H9 (cell line): Measurements from ENCODE around the gene IFT80. TPM values are rescaled to one million over a fixed set of nuclear protein-coding genes. Genes with fewer than 3 reads are reported as not detected.
A peak's percentile ranks its signal among the peaks of the same experiment; 100 is the strongest.

ENCODE experiments used
- DNase-seq: peaks from one replicate; pipeline ENCODE4 v3.0.0-alpha.2; 2017
- H2AFZ ChIP-seq: one replicate; pipeline ENCODE4 v1.6.1; 2013; ENCODE audit warnings: mild to moderate bottlenecking, low read length, control low read depth, moderate library complexity
- H2AK5ac ChIP-seq: 2 replicates; pipeline ENCODE4 v1.6.1; 2013; ENCODE audit warnings: low read length, control low read depth, mixed read lengths; ENCODE audit not compliant: insufficient read length
- H2BK120ac ChIP-seq: one replicate; pipeline ENCODE4 v1.6.1; 2013; ENCODE audit warnings: low read depth, mild to moderate bottlenecking, low read length, control low read depth, inconsistent platforms; ENCODE audit not compliant: poor library complexity, severe bottlenecking
- H2BK12ac ChIP-seq: 2 replicates; pipeline ENCODE4 v1.6.1; 2013; ENCODE audit warnings: low read length, control low read depth, mixed read lengths, low read depth; ENCODE audit not compliant: insufficient read length
- H2BK15ac ChIP-seq: 2 replicates; pipeline ENCODE4 v1.6.1; 2013; ENCODE audit warnings: low read depth, low read length, control low read depth
- H2BK20ac ChIP-seq: one replicate; pipeline ENCODE4 v1.6.1; 2013; ENCODE audit warnings: low read depth, mild to moderate bottlenecking, low read length, control low read depth, inconsistent platforms; ENCODE audit not compliant: poor library complexity, severe bottlenecking
- H2BK5ac ChIP-seq: 2 replicates; pipeline ENCODE4 v1.6.1; 2013; ENCODE audit warnings: low read length, control low read depth, mixed read lengths; ENCODE audit not compliant: insufficient read length
- H3K14ac ChIP-seq: 2 replicates; pipeline ENCODE4 v1.6.1; 2013; ENCODE audit warnings: low read length, control low read depth; ENCODE audit not compliant: insufficient read depth
- H3K18ac ChIP-seq: 2 replicates; pipeline ENCODE4 v1.6.1; 2013; ENCODE audit warnings: low read depth, mild to moderate bottlenecking, mixed read lengths, low read length, control low read depth; ENCODE audit not compliant: insufficient read length
- H3K23ac ChIP-seq: 2 replicates; pipeline ENCODE4 v1.6.1; 2013; ENCODE audit warnings: low read length, control low read depth, mixed read lengths, low read depth; ENCODE audit not compliant: insufficient read length
- H3K23me2 ChIP-seq: 2 replicates; pipeline ENCODE4 v1.6.1; 2013; ENCODE audit warnings: low read depth, mild to moderate bottlenecking, mixed read lengths, low read length, control low read depth; ENCODE audit not compliant: insufficient read length, poor library complexity, severe bottlenecking
- H3K27ac ChIP-seq: 2 replicates; pipeline ENCODE4 v1.5.1; 2013; ENCODE audit warnings: low read length, control low read depth, mixed read lengths, low read depth; ENCODE audit not compliant: insufficient read length
- H3K27me3 ChIP-seq: 2 replicates; pipeline ENCODE4 v1.6.1; 2013; ENCODE audit warnings: low read length, control low read depth, inconsistent platforms; ENCODE audit not compliant: insufficient read depth
- H3K4ac ChIP-seq: 2 replicates; pipeline ENCODE4 v1.6.1; 2013; ENCODE audit warnings: low read depth, mild to moderate bottlenecking, control low read depth, inconsistent platforms, low read length, moderate library complexity
- H3K4me1 ChIP-seq: 2 replicates; pipeline ENCODE4 v1.6.1; 2013; ENCODE audit warnings: low read length, control low read depth, inconsistent platforms; ENCODE audit not compliant: insufficient read depth
- H3K4me2 ChIP-seq: 2 replicates; pipeline ENCODE4 v1.6.1; 2013; ENCODE audit warnings: low read length, control low read depth, mixed read lengths; ENCODE audit not compliant: insufficient read length, insufficient read depth
- H3K56ac ChIP-seq: 2 replicates; pipeline ENCODE4 v1.6.1; 2013; ENCODE audit warnings: low read depth, mild to moderate bottlenecking, mixed read lengths, low read length, control low read depth; ENCODE audit not compliant: insufficient read length
- H3K79me1 ChIP-seq: 2 replicates; pipeline ENCODE4 v1.6.1; 2013; ENCODE audit warnings: low read depth, mild to moderate bottlenecking, moderate library complexity, low read length, control low read depth, inconsistent platforms; ENCODE audit not compliant: insufficient read depth, poor library complexity, severe bottlenecking
- H3K79me2 ChIP-seq: 2 replicates; pipeline ENCODE4 v1.6.1; 2013; ENCODE audit warnings: low read length, control low read depth, inconsistent platforms; ENCODE audit not compliant: insufficient read depth
- H3K9ac ChIP-seq: 2 replicates; pipeline ENCODE4 v1.6.1; 2013; ENCODE audit warnings: low read length, control low read depth, mixed read lengths; ENCODE audit not compliant: insufficient read length; ENCODE audit errors: extremely low read depth
- H3K9me3 ChIP-seq: one replicate; pipeline ENCODE4 v1.6.1; 2013; ENCODE audit warnings: low read depth, low read length, inconsistent platforms; ENCODE audit not compliant: control insufficient read depth
- H3T11ph ChIP-seq: one replicate; pipeline ENCODE4 v1.6.1; 2013; ENCODE audit warnings: mild to moderate bottlenecking, low read length, control low read depth, inconsistent platforms
- H4K20me1 ChIP-seq: one replicate; pipeline ENCODE4 v1.6.1; 2013; ENCODE audit not compliant: control insufficient read depth, insufficient read length, insufficient read depth
- H4K5ac ChIP-seq: 2 replicates; pipeline ENCODE4 v1.6.1; 2013; ENCODE audit warnings: low read depth, mild to moderate bottlenecking, mixed read lengths, low read length, control low read depth; ENCODE audit not compliant: insufficient read length
- H4K8ac ChIP-seq: replicated peaks from 2 replicates; pipeline ENCODE4 v1.6.1; 2013; ENCODE audit warnings: low read length, control low read depth, mixed read lengths, low read depth; ENCODE audit not compliant: insufficient read length
- H4K91ac ChIP-seq: 2 replicates; pipeline ENCODE4 v1.6.1; 2013; ENCODE audit warnings: low read depth, mild to moderate bottlenecking, moderate library complexity, mixed read lengths, low read length, control low read depth; ENCODE audit not compliant: insufficient read length
- H3K27ac Mint-ChIP-seq, 3 experiments: 2 replicates in 2 of 3; 3 replicates in 1 of 3; pipeline ENCODE4 v1.8.0; 2020 to 2021; ENCODE audit warnings: mixed read lengths in 3 of 3, mild to moderate bottlenecking in 1 of 3, moderate library complexity in 1 of 3
- H3K27me3 Mint-ChIP-seq: 2 replicates; pipeline ENCODE4 v1.8.0; 2021; ENCODE audit warnings: low read depth, mild to moderate bottlenecking, moderate library complexity, mixed read lengths
- H3K36me3 Mint-ChIP-seq, 3 experiments: 2 replicates in 2 of 3; 3 replicates in 1 of 3; pipeline ENCODE4 v1.8.0; 2020 to 2021; ENCODE audit warnings: low read depth in 3 of 3, mixed read lengths in 3 of 3; ENCODE audit not compliant: insufficient read depth in 1 of 3
- H3K4me1 Mint-ChIP-seq, 2 experiments: 2 replicates each; pipeline ENCODE4 v1.8.0; 2020; ENCODE audit warnings: mixed read lengths in 2 of 2
- H3K4me3 Mint-ChIP-seq, 2 experiments: 2 replicates in 1 of 2; 3 replicates in 1 of 2; pipeline ENCODE4 v1.8.0; 2020 to 2021; ENCODE audit warnings: mild to moderate bottlenecking in 2 of 2, mixed read lengths in 2 of 2, moderate library complexity in 1 of 2
- H3K9me3 Mint-ChIP-seq, 2 experiments: 2 replicates in 1 of 2; 3 replicates in 1 of 2; pipeline ENCODE4 v1.8.0; 2020; ENCODE audit warnings: mild to moderate bottlenecking in 2 of 2, mixed read lengths in 2 of 2, moderate library complexity in 1 of 2
- WGBS: extraction: QIAGEN DNeasy Blood & Tissue Kit; methylation state at CpG from one replicate; pipeline ENCODE4 v1.1.7; 2013; ENCODE audit warnings: missing lambda C conversion rate, low lambda C conversion rate, mixed read lengths; ENCODE audit not compliant: insufficient read length; ENCODE audit errors: extremely low coverage; 5-methylcytosine and 5-hydroxymethylcytosine counted together
- total RNA-seq: library from RNA; stranded (reverse); gene quantifications from 2 replicates; pipeline ENCODE4 v1.2.1, GENCODE V29; 2021
- TF ChIP-seq, protein P1 (sequence below): fragments of 200-600 bp; sonication (generic); conservative IDR thresholded peaks from 3 replicates; pipeline ENCODE4 v1.8.0; 2021; ENCODE audit warnings: antibody characterized with exemption, mild to moderate bottlenecking

The IFT80 gene
- total RNA-seq, 1 experiment from 2014 or later: 29.0 TPM

- no peak overlapping the region for H4K8ac ChIP-seq
- H3K14ac ChIP-seq: no peak overlapping the region
- Mint-ChIP-seq H3K4me3 (no peak overlapping the region), H3K4me1 (peaks cover 18 to 20% of the 10 kb centered on the region in 2 experiments), H3K9me3 (no peaks in the 10 kb centered on the region), H3K27ac (peak overlapping the region in 1 of 3 experiments; percentile 28; a peak in 1 of 7 replicates), H3K27me3 (no peaks in the 10 kb centered on the region; the same call in 1 of the 2 replicates), H3K36me3 (peaks cover 42 to 80% (median 70%) of the 10 kb centered on the region in 3 experiments)
- no peak overlapping the region for H2BK15ac ChIP-seq
- no peak overlapping the region for H3T11ph ChIP-seq
- H2AK5ac ChIP-seq: no peak overlapping the region
- H3K4me1 ChIP-seq: no peaks in the 10 kb centered on the region
- H2BK120ac ChIP-seq: no peak overlapping the region
- no peak overlapping the region for H2AFZ ChIP-seq
- no peak overlapping the region for H3K4ac ChIP-seq
- TF ChIP-seq, protein P1, sequence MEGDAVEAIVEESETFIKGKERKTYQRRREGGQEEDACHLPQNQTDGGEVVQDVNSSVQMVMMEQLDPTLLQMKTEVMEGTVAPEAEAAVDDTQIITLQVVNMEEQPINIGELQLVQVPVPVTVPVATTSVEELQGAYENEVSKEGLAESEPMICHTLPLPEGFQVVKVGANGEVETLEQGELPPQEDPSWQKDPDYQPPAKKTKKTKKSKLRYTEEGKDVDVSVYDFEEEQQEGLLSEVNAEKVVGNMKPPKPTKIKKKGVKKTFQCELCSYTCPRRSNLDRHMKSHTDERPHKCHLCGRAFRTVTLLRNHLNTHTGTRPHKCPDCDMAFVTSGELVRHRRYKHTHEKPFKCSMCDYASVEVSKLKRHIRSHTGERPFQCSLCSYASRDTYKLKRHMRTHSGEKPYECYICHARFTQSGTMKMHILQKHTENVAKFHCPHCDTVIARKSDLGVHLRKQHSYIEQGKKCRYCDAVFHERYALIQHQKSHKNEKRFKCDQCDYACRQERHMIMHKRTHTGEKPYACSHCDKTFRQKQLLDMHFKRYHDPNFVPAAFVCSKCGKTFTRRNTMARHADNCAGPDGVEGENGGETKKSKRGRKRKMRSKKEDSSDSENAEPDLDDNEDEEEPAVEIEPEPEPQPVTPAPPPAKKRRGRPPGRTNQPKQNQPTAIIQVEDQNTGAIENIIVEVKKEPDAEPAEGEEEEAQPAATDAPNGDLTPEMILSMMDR: no peak
- no peaks in the 10 kb centered on the region for H4K20me1 ChIP-seq
- no peak overlapping the region for H2BK5ac ChIP-seq
- no peaks in the 10 kb centered on the region for H3K9me3 ChIP-seq
- H3K18ac ChIP-seq: no peak overlapping the region
- no peak overlapping the region for H4K91ac ChIP-seq
- peaks cover 9% of the 10 kb centered on the region for H3K79me1 ChIP-seq
- H3K79me2 ChIP-seq: peaks cover 6% of the 10 kb centered on the region; the same call in 1 of the 2 replicates
- no peak overlapping the region for H4K5ac ChIP-seq
- H3K4me2 ChIP-seq: no peak overlapping the region
- H3K23me2 ChIP-seq: no peaks in the 10 kb centered on the region
- no CpG with 5 or more reads among the region's 1 CpG for WGBS
- H3K56ac ChIP-seq: no peak overlapping the region
- no peak overlapping the region for H3K23ac ChIP-seq
- no peak overlapping the region for H2BK20ac ChIP-seq
- H3K27me3 ChIP-seq: no peaks in the 10 kb centered on the region
- H3K27ac ChIP-seq: no peak overlapping the region
- no peak overlapping the region for H2BK12ac ChIP-seq
- H3K9ac ChIP-seq: no peak overlapping the region
- DNase-seq: no peak
Measured at GRCh38 chr3:160435747-160436146, 36.7 kb upstream of the IFT80 start.
